GM21717 (cell line): ENCODE data around the gene AUH.

Experiments used
- ATAC-seq: cut with Tn5 transposase; IDR thresholded peaks from one replicate; pipeline ENCODE4 v1.9.1; 2021; ENCODE audit warnings: mild to moderate bottlenecking, moderate library complexity; ENCODE audit not compliant: unreplicated experiment

The AUH gene

GRCh38 chr9:91340395-91340967, 21.2 kb downstream of the AUH start:
- no peak for ATAC-seq

GRCh38 chr9:91338681-91339080, 23.0 kb downstream of the AUH start:
- ATAC-seq, result no peak

- ATAC-seq, result no peak
Observed at GRCh38 chr9:91336786-91337185, 24.9 kb downstream of the AUH start.

DNA sequence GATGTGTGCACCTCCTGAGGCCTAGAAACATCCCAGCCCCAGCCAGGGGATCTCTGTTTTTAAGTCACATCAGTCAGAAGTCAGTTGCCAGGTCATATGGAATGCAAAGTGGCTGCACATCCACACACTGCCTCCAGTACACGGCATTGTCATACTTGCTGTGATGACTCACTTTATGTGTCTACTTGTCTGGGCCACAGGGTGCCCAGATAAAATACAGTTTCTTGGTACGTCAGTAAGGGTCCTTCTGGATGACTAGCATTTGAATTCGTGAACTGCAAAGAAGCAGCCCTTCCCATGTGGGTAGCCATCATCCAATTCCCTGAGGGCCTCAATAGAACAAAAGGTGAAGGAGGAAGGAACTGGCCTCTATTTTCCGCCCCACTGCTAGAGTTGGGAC, 27.7 kb downstream of the AUH start:
- no peak for ATAC-seq

GRCh38 chr9:91333551-91333950, 28.2 kb downstream of the AUH start:
- no peak for ATAC-seq

DNA sequence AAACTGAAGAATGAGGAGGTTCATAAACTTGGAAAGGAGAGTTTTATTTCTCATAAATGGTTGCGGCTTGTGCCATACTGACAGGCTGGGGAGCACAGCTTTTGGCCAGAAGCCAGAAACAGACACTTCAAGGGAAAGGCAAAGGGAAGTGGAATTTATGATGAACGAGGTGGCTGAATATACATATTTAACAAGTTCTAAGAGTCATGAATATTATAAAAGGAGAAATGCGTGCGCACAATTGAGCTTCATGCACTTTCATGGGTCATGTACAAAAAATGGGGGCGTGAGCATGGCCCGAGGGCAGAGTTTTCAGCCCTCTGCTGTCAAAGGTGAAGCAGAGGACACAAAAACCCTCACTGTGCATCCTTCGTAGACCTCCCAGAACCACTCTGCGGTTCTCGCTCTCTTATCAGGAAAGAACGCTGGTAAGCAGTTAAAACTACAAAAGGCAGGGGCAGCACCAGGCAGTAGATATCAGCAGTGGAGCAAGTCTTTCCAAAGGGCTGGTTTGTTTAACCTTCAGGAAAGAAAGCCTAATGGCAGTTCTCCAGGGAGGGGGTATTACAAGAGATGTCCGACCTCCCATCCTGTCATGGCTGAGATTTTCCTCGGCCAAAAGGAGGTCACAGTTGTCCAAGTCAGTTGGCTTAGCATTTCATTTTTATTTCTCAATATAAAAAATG, 29.0 kb downstream of the AUH start:
- ATAC-seq, result no peak

GRCh38 chr9:91331849-91332248, 29.9 kb downstream of the AUH start:
- no peak for ATAC-seq

- ATAC-seq, result no peak
Observed at GRCh38 chr9:91328186-91328585, 33.5 kb downstream of the AUH start.

DNA sequence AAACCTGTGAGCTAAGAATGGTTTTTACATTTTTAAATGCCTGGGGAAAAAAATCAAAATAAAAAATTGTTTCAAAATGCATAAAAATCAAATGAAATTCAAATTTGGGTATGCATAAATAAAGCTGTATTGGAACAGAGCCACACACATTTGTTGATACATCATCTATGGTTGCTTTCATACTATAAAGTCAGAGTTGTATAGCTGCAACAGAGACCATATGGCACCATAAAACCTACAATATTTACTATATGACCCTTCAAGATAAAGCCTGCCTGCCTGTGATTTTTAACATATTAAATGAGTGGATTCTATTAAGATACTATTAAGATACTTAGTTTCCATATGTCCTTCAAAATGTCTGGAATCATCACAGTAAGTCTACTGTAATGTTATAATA, 40.0 kb downstream of the AUH start:
- ATAC-seq, result no peak

- ATAC-seq, result no peak
Observed at GRCh38 chr9:91320299-91320698, 41.4 kb downstream of the AUH start.

DNA sequence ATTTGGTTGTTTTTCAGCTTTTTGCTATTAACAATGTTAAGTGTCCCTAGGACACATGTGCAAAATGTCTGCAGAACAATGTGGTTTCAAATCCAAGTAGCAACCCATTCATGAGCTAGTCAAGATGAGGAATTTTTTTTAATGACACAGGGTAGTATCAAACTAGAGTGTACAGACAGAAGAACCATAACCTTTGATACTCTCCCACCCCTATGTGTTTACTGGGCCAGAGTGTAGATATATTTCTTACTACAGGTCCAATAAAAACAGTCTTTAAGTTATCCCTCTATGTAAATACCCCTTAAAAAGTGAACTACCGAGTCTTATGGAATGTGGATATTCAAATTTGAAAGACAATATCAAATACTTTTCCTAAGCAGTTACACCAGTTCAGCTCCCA, 45.6 kb downstream of the AUH start:
- no peak for ATAC-seq

GRCh38 chr9:91315191-91315590, 46.5 kb downstream of the AUH start:
- ATAC-seq, result no peak

GRCh38 chr9:91312717-91313325, 48.9 kb downstream of the AUH start:
- ATAC-seq, result no peak

DNA sequence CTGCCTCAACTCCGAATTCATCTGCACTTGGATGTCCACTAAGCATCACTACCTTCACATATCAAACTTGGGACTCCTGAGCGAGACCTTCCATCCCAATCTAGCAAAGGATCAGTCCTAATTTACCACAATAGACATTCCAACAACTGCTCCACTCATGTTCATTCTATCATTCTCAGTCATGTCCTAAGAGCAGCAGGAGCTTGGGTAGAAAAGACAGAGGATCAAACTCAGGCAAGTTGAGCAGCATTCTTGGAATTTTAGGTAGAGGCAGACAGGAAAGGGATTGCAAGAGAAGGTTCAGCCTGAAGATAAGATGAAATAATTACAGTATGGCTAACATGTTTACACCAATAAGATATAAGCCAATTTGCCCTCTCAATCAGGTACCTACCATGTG, 51.7 kb downstream of the AUH start:
- no peak for ATAC-seq

- ATAC-seq, result no peak
Observed at GRCh38 chr9:91308191-91308590, 53.5 kb downstream of the AUH start.

DNA sequence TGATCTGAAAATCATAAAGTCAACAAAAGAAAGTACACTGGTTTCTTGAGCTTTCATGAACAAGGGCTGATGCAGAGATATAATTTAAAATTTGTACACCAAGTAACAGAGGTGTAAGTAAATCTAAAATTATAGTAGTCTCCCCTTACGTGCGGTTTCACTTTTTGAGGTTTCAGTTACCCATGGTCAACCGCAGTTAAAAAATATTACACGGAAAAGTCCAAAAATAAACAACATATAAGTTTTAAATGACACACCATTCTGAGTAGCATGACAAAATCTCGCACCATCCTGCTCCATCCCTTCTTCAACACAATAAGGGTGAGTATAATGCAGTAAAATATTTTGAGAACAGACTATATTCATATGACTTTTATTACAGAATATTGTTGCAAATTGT, 54.4 kb downstream of the AUH start:
- no peak for ATAC-seq

DNA sequence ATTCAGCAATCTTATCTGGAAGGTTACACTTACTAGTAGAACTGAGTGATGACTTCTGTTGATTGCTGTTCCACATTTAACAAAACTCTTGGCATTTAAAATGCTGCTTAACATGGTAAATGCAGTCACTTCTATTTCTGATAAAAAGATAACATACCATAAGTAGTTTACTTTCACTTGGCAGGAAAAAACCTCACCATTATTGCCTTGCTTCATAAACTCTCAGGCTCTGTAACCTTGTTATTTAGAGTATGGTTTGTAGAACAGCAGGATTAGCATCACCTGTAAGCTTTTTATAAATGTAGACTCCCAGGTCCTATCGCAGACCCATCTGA, 55.5 kb downstream of the AUH start:
- no peak for ATAC-seq

GRCh38 chr9:91305596-91306295, 56.0 kb downstream of the AUH start:
- no peak for ATAC-seq

- no peak for ATAC-seq
Observed at GRCh38 chr9:91303741-91304415, 57.8 kb downstream of the AUH start.

DNA sequence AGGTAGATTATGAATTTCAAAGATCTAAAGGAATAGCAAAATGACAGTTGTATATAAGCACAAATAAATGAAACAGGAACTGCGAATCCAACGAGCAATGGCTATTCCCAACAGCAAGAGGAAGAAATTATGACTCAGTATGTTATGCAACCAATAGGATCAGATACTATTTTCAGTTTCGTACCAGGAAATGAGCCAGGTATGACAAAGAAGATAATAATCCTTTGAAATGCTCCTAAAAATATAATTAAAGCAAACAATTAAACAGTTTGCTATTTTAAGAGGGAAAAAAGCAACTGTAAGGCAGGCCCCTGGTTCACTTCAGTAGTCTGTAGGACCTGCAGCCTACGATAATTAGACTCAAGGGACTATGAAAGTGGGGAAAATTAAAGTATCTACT, 58.9 kb downstream of the AUH start:
- no peak for ATAC-seq

GRCh38 chr9:91301161-91301560, 60.6 kb downstream of the AUH start:
- ATAC-seq, result no peak

DNA sequence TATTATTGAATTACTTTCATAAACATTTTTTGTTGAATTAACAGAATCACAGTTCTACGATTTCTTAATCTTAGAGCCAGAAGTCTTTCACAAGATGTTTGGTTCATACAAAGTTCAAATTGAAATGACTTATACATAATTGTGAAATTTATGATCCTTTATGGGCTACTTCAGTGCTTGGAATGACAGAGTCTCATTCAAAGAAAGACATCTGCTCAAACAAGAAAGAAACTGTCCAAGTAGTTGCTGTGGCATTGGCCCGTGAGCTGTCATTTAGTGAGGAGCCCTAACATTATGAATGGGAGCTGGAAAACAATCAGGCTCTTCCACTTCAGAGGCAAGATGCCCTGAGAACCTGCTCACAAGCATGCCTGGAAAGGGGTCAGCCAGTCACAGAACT, 63.4 kb downstream of the AUH start:
- ATAC-seq, result no peak
